SK-N-MC (cell line): Measurements from ENCODE around the gene ITPRIP.

Experiments
- DNase-seq: peaks from one replicate; pipeline ENCODE4 v3.0.0-alpha.2; 2011; ENCODE audit warnings: low read depth, low spot score
- H3K27ac ChIP-seq: fragments of 200-600 bp; sonication (generic); 2 replicates; pipeline ENCODE4 v1.5.1; 2016; ENCODE audit warnings: mixed run types
- H3K36me3 ChIP-seq: fragments of 200-600 bp; sonication (generic); 2 replicates; pipeline ENCODE4 v1.6.1; 2017; ENCODE audit warnings: antibody characterized with exemption, low read length, mixed read lengths; ENCODE audit not compliant: insufficient read depth
- H3K4me3 ChIP-seq: fragments of 200-600 bp; sonication (generic); 2 replicates; pipeline ENCODE4 v1.5.1; 2016
- H3K9ac ChIP-seq: fragments of 200-600 bp; sonication (generic); 2 replicates; pipeline ENCODE4 v1.8.0; 2017; ENCODE audit warnings: mixed run types, mixed read lengths; ENCODE audit not compliant: insufficient read length
- H3K9me3 ChIP-seq: fragments of 200-600 bp; sonication (generic); 2 replicates; pipeline ENCODE4 v1.6.1; 2017; ENCODE audit warnings: low read depth, mild to moderate bottlenecking, antibody characterized with exemption, low read length, moderate library complexity, mixed read lengths
- EZH2 ChIP-seq: fragments of 200-600 bp; sonication (generic); IDR thresholded peaks from one replicate; pipeline ENCODE4 v1.6.1; 2017; ENCODE audit warnings: antibody characterized with exemption
- FOXP2 ChIP-seq: optimal IDR thresholded peaks from 2 replicates; pipeline ENCODE3; 2011; ENCODE audit warnings: mild to moderate bottlenecking, moderate library complexity; ENCODE audit not compliant: insufficient read depth; ENCODE audit errors: extremely low read length, control extremely low read depth
- POLR2AphosphoS5 ChIP-seq: IDR thresholded peaks from 2 replicates; pipeline ENCODE4 v1.6.1; 2012; ENCODE audit warnings: mild to moderate bottlenecking, low read depth, low read length, borderline replicate concordance

The ITPRIP gene

DNA sequence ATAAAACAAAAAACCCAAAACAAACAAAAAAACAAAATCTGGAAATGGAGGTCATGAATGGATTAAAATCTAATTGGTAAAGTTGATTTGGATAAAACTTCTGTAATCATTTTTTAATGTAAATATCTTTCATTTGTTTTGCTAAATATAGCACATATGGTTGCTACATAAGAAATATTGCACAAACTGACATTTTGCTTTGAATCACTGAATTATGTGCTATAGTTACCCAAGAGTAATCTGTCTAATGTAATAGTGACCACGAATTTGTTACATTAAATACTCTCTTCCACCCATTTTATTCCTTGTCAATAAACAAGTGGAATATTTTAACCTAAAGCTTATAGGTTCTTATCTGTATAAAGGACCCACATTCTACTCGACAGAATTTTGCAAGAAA is 21.5 kb upstream of the ITPRIP start:
- DNase-seq, result no peak
- Histone ChIP-seq H3K27ac (no peak overlapping the region), H3K9me3 (no peaks in the 10 kb centered on the region), H3K36me3 (no peaks in the 10 kb centered on the region), H3K9ac (no peak overlapping the region), H3K4me3 (no peak overlapping the region)
- TF ChIP-seq FOXP2, result no peak
- no peak for TF ChIP-seq EZH2
- no peak for TF ChIP-seq POLR2AphosphoS5

DNA sequence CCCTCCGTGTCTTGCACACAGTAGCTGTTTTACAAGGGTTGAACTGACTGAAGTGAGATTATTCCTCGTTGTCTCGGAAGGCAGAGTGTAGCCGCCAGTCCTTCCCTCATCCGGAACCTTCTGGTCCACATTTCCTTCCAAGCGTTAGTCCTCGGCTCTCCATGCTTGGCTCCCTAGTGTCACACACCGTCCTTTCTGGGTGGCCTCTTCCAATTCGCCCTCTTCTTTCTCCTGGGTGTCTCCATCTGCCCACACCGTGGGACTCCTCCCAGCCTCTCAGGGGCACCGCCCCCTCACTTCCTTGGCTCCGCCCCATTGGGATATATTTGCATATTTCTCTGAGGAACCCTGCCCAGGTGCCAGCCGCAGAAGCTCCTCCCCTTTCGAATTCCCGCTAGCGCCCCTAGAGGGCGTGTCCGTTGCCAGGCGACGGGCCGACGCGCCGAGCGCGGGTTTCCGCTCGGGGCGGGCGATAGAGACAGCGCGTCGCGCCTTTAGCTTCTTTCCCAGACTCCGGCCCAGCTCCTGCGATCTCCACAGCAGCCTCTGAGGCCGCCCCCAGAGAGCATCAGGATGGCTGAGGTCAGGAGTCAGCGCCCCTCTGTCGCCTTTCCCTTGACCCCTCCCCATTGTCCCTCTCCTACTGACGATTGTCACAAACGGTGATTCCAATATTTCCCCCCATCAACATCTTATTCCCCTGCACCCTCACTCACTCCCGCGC is 15.2 kb upstream of the ITPRIP start, which contains the start of gene CFAP58:
CFAP58 (plus strand) TSS at position 509 of the 724 bp plus-strand sequence; CDS start at position 574, 65 bp downstream.
- TF ChIP-seq FOXP2, result no peak
- TF ChIP-seq EZH2, result no peak
- no peak for TF ChIP-seq POLR2AphosphoS5
- no peak within 1 kb of the TSS for H3K9ac ChIP-seq
- H3K36me3 ChIP-seq, result no peaks in the 10 kb centered on the region
- H3K9me3 ChIP-seq, result no peaks in the 10 kb centered on the region
- H3K4me3 ChIP-seq, result peak within 1 kb of the TSS; percentile 78
- DNase-seq, result peak; percentile 47
- no peak within 1 kb of the TSS for H3K27ac ChIP-seq

DNA sequence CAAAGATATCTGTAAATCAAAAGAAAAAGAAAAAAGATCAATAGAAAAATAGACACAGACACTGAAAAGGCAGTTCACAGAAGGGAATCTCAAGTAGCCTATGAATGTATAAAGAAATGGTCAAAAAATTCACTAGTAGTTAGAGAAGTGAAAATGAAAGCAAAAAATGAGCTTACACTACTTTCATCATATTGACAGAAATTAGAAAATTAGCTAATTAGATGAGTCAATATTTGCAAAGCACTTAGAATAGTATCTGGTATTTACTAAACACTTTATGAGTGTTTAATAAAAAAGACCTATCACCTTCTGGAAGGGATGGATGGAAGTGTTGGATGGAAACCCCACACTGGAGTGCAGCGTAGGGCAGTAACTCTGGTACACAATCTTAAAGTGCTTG is 13.7 kb upstream of the ITPRIP start:
- no peak overlapping the region for H3K27ac ChIP-seq
- no peak overlapping the region for H3K9ac ChIP-seq
- TF ChIP-seq EZH2 (no peak), POLR2AphosphoS5 (no peak), FOXP2 (no peak)
- H3K9me3 ChIP-seq, result no peaks in the 10 kb centered on the region
- no peak for DNase-seq
- no peak overlapping the region for H3K4me3 ChIP-seq
- H3K36me3 ChIP-seq, result no peaks in the 10 kb centered on the region

DNA sequence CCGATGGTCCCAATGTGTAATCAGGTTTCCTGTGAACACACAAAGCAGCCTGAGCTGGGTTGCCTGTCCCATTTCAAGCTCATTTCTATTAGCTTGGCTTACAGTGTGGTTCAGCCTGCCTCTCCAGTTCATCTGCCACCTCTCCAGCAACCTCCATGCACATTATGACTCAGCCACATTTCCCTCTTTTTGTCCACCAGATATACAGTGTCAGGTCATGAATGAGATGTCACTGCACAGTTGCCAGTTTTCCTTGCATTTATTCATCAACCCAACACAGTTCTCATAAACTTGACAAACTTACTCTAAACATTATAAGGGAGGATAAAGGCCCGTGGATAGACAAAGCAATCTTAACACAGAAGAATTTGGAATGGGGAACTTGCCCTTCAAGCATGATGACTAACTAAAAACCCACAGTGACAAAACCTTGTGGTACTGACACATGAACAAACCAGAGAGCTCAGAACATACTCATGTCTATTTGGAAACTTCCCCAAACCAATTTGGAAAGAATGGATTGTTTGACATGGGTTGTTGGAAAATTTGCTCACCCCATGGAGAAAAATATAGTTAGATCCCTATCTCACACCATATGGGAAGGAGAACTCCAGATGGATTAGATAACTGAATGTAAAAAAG is 12.9 kb upstream of the ITPRIP start:
- no peak overlapping the region for H3K4me3 ChIP-seq
- no peaks in the 10 kb centered on the region for H3K9me3 ChIP-seq
- no peaks in the 10 kb centered on the region for H3K36me3 ChIP-seq
- no peak overlapping the region for H3K27ac ChIP-seq
- TF ChIP-seq POLR2AphosphoS5, result no peak
- TF ChIP-seq EZH2, result no peak
- no peak for TF ChIP-seq FOXP2
- H3K9ac ChIP-seq, result no peak overlapping the region
- no peak for DNase-seq

GRCh38 chr10:104350127-104350635 is 11.9 kb upstream of the ITPRIP start:
- H3K9ac ChIP-seq, result no peak overlapping the region
- TF ChIP-seq EZH2 (no peak), POLR2AphosphoS5 (no peak), FOXP2 (no peak)
- no peaks in the 10 kb centered on the region for H3K36me3 ChIP-seq
- H3K27ac ChIP-seq, result no peak overlapping the region
- no peaks in the 10 kb centered on the region for H3K9me3 ChIP-seq
- no peak for DNase-seq
- no peak overlapping the region for H3K4me3 ChIP-seq

- Histone ChIP-seq H3K9me3 (no peaks in the 10 kb centered on the region), H3K27ac (no peak overlapping the region), H3K36me3 (no peaks in the 10 kb centered on the region), H3K4me3 (no peak overlapping the region), H3K9ac (no peak overlapping the region)
- no peak for TF ChIP-seq POLR2AphosphoS5
- TF ChIP-seq FOXP2, result no peak
- no peak for TF ChIP-seq EZH2
- DNase-seq, result no peak
Observed at GRCh38 chr10:104349623-104350126, 11.4 kb upstream of the ITPRIP start.

DNA sequence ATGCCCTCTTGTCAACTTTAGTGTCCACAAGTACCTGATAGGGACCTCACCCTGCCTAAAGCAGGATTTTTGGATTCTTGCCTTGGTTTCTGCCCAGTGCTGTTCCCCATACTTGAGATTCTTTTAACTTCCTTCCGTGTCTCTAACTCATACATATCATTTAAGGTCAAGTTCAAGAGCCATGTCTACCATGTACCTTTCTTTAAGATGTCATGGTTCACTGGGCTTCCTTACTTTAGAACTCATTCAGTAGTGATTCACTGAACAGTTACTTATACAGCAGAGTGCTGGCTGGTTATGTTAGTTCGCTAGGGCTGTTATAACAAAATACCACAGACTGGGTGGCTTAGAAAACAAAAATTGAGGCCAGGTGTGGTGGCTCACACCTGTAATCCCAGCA is 10.3 kb upstream of the ITPRIP start:
- no peak overlapping the region for H3K27ac ChIP-seq
- TF ChIP-seq EZH2 (no peak), FOXP2 (no peak), POLR2AphosphoS5 (no peak)
- no peak for DNase-seq
- no peaks in the 10 kb centered on the region for H3K9me3 ChIP-seq
- no peak overlapping the region for H3K4me3 ChIP-seq
- no peaks in the 10 kb centered on the region for H3K36me3 ChIP-seq
- no peak overlapping the region for H3K9ac ChIP-seq

GRCh38 chr10:104347295-104348045 is 9.2 kb upstream of the ITPRIP start:
- H3K27ac ChIP-seq, result no peak overlapping the region
- no peak for DNase-seq
- H3K36me3 ChIP-seq, result no peaks in the 10 kb centered on the region
- H3K4me3 ChIP-seq, result no peak overlapping the region
- TF ChIP-seq FOXP2 (no peak), POLR2AphosphoS5 (no peak), EZH2 (no peak)
- no peak overlapping the region for H3K9ac ChIP-seq
- no peaks in the 10 kb centered on the region for H3K9me3 ChIP-seq
